Stimulated activated CD4-positive, alpha-beta T cell treated with anti-CD3 and anti-CD28 coated beads, Interleukin-15, amount 100 ng/mL, for 24 hours (primary cell): ENCODE measurements around the gene EVL.

ENCODE experiments used
- DNase-seq: peaks from one replicate; pipeline ENCODE4 v3.0.0-alpha.2; 2020

EVL gene

GRCh38 chr14:100088226-100088625 is 23.0 kb downstream of the EVL start:
- no peak for DNase-seq

GRCh38 chr14:100091386-100091785 is 26.2 kb downstream of the EVL start:
- no peak for DNase-seq

GRCh38 chr14:100092832-100093231 is 27.6 kb downstream of the EVL start:
- DNase-seq = no peak

- DNase-seq = no peak
Measured at GRCh38 chr14:100093319-100093718, 28.1 kb downstream of the EVL start.

- DNase-seq = no peak
Measured at GRCh38 chr14:100096656-100097055, 31.4 kb downstream of the EVL start.

- DNase-seq = no peak
Measured at GRCh38 chr14:100098171-100098570, 32.9 kb downstream of the EVL start.

- peak; percentile 37 for DNase-seq
Measured at GRCh38 chr14:100100032-100100703, 34.9 kb downstream of the EVL start.

GRCh38 chr14:100102156-100102785 is 37.0 kb downstream of the EVL start:
- no peak for DNase-seq

- DNase-seq = peak; percentile 41
Measured at GRCh38 chr14:100103250-100104005, 38.2 kb downstream of the EVL start.

- no peak for DNase-seq
Measured at GRCh38 chr14:100104006-100104352, 38.8 kb downstream of the EVL start.

- DNase-seq = peak; percentile 29
Measured at GRCh38 chr14:100104523-100105300, 39.5 kb downstream of the EVL start.

- peak; percentile 29 for DNase-seq
Measured at GRCh38 chr14:100105357-100106169, 40.3 kb downstream of the EVL start.

- DNase-seq = peak; percentile 71
Measured at GRCh38 chr14:100106250-100107112, 41.3 kb downstream of the EVL start.

GRCh38 chr14:100107236-100107635 is 42.0 kb downstream of the EVL start:
- DNase-seq = no peak

- peak; percentile 93 for DNase-seq
Measured at GRCh38 chr14:100108042-100108825, 43.0 kb downstream of the EVL start.

- no peak for DNase-seq
Measured at GRCh38 chr14:100108840-100109593, 43.8 kb downstream of the EVL start.

- no peak for DNase-seq
Measured at GRCh38 chr14:100109594-100109955, 44.4 kb downstream of the EVL start.

- DNase-seq = no peak
Measured at GRCh38 chr14:100110816-100111215, 45.6 kb downstream of the EVL start.

- no peak for DNase-seq
Measured at GRCh38 chr14:100111931-100112704, 46.9 kb downstream of the EVL start.
